ENCODE data around the gene GAD1. TPM values are rescaled to one million over a fixed set of nuclear protein-coding genes. Genes with fewer than 3 reads are reported as not detected.

The GAD1 gene
- total RNA-seq, 4 donors from 2014 or later = 2.6 TPM; not detected in 3

DNA sequence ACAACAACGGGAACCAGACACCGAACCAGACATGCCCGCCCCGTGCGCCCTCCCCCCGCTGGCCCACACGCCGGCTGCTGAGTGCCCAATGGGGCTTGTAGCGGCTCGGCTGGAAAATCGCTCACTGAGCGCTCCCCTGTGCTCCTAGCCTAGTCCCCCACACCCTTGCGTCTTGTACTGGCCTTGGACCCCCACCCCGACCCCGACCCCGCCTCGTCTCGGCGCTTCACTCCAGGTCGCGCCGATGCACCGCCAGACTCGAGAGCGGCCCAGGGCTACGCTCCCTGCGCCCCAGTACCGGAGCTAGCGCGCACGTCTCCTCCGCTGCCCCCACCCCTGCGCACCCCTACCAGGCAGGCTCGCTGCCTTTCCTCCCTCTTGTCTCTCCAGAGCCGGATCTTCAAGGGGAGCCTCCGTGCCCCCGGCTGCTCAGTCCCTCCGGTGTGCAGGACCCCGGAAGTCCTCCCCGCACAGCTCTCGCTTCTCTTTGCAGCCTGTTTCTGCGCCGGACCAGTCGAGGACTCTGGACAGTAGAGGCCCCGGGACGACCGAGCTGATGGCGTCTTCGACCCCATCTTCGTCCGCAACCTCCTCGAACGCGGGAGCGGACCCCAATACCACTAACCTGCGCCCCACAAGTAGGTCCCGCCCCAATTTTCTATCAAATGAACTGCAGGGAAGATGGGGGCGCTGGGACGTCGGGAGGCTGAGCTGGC, 1.5 kb downstream of the GAD1 start:
- H3K4me1 ChIP-seq = peaks cover 84% of the 10 kb centered on the region
- no peak for DNase-seq (ENCODE audit: low spot score in 2 of 2)

DNA sequence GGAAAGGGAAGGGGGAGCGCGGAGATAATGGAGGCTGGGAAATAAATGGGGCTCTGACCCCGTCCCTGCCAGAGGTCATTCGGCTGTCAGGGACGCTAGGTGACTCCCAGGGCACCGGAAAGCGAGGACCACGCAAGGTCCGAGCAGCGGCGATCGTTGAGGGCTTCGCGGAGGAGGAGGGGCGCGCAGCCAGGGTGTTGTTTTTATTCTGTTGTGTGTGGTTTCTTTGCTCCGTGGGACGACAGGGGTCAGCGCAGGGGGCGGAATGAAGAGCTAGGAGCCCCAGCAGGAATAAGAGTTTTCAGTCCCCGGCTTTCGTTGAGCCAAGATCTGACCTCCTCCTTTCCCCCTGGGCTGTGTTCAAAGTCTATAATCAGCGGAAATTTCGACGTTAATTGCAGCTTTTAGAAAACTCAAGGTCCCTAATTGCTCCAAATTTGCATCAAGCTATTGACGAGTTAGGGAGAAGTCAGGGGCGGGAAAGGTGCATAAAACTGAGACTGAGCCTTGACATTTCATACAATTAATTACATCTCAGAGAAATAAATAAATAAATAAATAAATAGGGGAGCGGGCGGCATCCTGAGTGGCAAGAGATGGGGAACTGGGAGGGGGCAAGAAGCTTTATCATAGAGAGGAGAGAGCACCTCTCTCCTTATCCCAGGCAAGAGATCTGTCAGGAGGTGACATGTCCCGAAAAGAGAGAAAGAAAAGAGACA, 2.2 kb downstream of the GAD1 start:
- Histone ChIP-seq H3K4me3 (peak overlapping the region; percentile 55), H3K4me1 (peaks cover 86% of the 10 kb centered on the region), H3K27ac (no peak overlapping the region), H3K9me3 (no peaks in the 10 kb centered on the region), H3K36me3 (no peaks in the 10 kb centered on the region), H3K27me3 (peaks cover 100% of the 10 kb centered on the region)
- DNase-seq (ENCODE audit: low spot score in 2 of 2) = no peak
- TF ChIP-seq EP300 (IDR thresholded peaks at IDR 0.05) (no peak), POLR2A (IDR thresholded peaks at IDR 0.05) (no peak), POLR2AphosphoS5 (IDR thresholded peaks at IDR 0.05) (no peak)
- 16% methylated on average over 30 of the region's 30 CpGs for WGBS

More for the DNA sequence above, 1.5 kb downstream of the GAD1 start:
- Histone ChIP-seq H3K27me3 (peaks cover 100% of the 10 kb centered on the region), H3K4me3 (peak overlapping the region; percentile 55), H3K9me3 (no peaks in the 10 kb centered on the region), H3K36me3 (no peaks in the 10 kb centered on the region), H3K27ac (no peak overlapping the region)
- TF ChIP-seq EP300 (IDR thresholded peaks at IDR 0.05) = no peak
- no peak for TF ChIP-seq POLR2AphosphoS5 (IDR thresholded peaks at IDR 0.05)
- no peak for TF ChIP-seq POLR2A (IDR thresholded peaks at IDR 0.05)
- TF ChIP-seq, protein P1, sequence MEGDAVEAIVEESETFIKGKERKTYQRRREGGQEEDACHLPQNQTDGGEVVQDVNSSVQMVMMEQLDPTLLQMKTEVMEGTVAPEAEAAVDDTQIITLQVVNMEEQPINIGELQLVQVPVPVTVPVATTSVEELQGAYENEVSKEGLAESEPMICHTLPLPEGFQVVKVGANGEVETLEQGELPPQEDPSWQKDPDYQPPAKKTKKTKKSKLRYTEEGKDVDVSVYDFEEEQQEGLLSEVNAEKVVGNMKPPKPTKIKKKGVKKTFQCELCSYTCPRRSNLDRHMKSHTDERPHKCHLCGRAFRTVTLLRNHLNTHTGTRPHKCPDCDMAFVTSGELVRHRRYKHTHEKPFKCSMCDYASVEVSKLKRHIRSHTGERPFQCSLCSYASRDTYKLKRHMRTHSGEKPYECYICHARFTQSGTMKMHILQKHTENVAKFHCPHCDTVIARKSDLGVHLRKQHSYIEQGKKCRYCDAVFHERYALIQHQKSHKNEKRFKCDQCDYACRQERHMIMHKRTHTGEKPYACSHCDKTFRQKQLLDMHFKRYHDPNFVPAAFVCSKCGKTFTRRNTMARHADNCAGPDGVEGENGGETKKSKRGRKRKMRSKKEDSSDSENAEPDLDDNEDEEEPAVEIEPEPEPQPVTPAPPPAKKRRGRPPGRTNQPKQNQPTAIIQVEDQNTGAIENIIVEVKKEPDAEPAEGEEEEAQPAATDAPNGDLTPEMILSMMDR (IDR thresholded peaks at IDR 0.05) = no peak
- 5% methylated on average over 13 of the region's 60 CpGs for WGBS

DNA sequence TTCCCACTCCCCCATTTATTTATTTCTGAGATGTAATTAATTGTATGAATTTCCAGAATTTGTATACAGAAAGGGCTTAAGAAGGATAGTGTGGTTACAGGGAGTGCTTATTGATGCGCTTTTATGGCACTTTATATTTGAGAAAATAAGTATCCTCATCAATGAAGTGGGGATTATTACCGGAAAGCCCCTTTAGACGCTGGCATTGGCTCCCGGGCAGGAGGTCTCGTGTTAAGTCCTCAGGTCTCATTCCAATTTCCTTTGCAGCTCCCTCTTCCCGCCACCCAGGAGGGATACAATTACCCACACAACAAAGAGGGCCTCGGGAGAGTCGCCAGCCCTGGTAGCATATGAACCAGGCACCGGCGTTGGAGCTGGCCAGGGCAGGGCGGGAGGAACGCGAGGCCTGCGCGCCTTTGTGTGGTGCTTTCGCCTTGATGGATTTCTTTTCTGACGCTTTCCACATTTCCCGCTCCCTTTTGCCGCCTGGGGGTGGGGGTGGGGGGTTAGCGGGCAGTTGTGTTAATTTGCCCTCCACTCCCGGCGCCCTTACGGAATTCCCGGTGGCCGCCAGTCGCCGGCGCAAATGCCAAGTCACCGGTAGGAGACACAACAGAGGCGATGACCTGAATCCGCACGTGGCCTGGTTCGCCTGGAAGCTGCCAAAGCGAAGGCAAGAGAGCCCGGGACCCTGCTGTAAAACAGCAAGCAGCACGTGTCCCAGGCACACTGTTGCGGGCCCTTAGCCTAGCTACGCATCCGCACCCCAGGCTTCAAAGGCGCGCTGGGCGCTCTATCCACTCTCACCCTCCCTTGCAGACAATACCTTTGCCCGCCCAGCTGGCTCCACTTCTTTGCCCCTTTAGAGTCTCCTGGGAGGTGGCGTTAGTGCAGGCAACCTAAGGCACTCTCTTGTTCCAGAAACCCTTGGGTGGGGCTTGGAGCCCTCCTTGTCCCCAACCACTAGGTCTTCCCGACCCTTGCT, 3.3 kb downstream of the GAD1 start:
- TF ChIP-seq POLR2AphosphoS5 (IDR thresholded peaks at IDR 0.05) (no peak), EP300 (IDR thresholded peaks at IDR 0.05) (no peak), POLR2A (IDR thresholded peaks at IDR 0.05) (no peak)
- TF ChIP-seq, protein P1 (IDR thresholded peaks at IDR 0.05) = no peak
- WGBS = 30% methylated on average over 27 of the region's 45 CpGs

DNA sequence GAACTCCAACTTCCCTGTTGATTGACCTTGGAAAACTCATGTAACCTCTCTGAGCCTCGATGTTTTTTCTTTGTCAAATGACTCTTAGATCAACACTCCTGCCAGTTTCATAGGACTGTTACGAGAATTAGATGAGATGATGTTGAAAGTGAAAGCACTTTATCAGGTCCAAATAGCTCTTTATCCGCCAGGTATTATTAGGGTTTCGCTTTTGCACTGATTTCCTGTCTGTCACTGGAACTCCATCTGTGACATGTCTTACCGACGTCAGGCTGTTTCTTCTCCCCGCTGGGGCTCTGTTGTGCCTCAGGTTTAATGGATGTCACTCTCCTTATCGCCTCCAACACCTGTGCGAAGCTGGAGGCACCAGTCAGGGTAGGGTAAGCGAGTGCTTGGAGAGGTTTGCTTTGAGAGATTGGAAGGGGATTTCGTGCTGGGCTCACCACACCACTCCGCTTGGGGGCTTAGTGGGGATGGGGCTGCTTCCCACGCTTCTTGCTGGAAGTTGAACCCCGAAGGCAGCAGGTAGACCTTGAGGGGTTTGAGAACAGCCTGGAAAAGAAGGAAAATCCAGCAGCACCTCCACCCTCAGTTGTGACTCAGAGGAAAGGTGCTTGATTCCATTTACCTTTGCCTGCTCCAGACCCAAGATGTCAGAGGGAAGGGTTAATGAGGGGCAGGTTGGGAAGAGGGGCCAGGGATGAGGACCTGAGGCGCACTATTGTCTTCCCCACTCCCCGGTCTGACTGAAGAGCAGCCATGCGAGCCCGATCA, 4.3 kb downstream of the GAD1 start:
- no peak for DNase-seq (ENCODE audit: low spot score in 2 of 2)
- 22% methylated on average over 18 of the region's 18 CpGs for WGBS
- Histone ChIP-seq H3K27me3 (peaks cover 96% of the 10 kb centered on the region), H3K4me3 (peak overlapping the region; percentile 45), H3K9me3 (no peaks in the 10 kb centered on the region), H3K27ac (no peak overlapping the region), H3K36me3 (no peaks in the 10 kb centered on the region), H3K4me1 (peaks cover 79% of the 10 kb centered on the region)
- TF ChIP-seq EP300 (IDR thresholded peaks at IDR 0.05) = no peak
- no peak for TF ChIP-seq POLR2AphosphoS5 (IDR thresholded peaks at IDR 0.05)
- TF ChIP-seq, protein P1 (IDR thresholded peaks at IDR 0.05) = no peak
- TF ChIP-seq POLR2A (IDR thresholded peaks at IDR 0.05) = no peak

More for the DNA sequence above, 3.3 kb downstream of the GAD1 start:
- Histone ChIP-seq H3K27ac (no peak overlapping the region), H3K27me3 (peaks cover 100% of the 10 kb centered on the region), H3K4me1 (peaks cover 85% of the 10 kb centered on the region), H3K36me3 (no peaks in the 10 kb centered on the region), H3K9me3 (no peaks in the 10 kb centered on the region), H3K4me3 (peak overlapping the region; percentile 33)
- no peak for DNase-seq (ENCODE audit: low spot score in 2 of 2)

All from suprapubic skin (tissue), 4 donors.